GM19397 (cell line): ENCODE measurements around the gene SLC2A4RG.
A peak's percentile ranks its signal among the peaks of the same experiment; 100 is the strongest.
"Not testable (repeated sequence)": the region's sequence is repeated elsewhere in the genome, so short reads cannot be mapped to it uniquely, and the experiment has no call there.

ENCODE experiments used
- ATAC-seq: cut with Tn5 transposase; IDR thresholded peaks from one replicate; pipeline ENCODE4 v1.9.1; 2021; ENCODE audit warnings: mild to moderate bottlenecking, moderate library complexity; ENCODE audit not compliant: unreplicated experiment

The SLC2A4RG gene

DNA sequence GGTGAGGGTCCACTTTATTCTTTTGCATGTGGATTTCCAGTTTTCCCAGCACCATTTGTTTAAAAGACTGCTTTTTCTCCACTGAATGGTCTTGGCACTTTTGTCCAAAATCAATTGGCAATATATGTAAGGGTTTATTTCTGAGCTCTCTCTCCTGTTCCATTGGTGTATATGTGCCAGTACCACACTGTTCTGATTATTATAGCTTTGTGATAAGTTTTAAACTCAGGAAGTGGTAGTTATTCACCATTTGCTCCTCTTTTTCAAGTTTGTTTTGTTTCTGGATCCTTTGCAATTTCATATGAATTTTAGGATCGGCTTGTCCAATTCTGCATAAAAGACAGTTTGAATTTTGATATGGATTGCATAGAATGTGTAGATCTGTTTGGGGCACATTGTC lies 27.4 kb upstream of the SLC2A4RG start:
- no peak for ATAC-seq

- no peak for ATAC-seq
These were observed 24.7 kb upstream of the SLC2A4RG start for GRCh38 chr20:63714858-63715257.

DNA sequence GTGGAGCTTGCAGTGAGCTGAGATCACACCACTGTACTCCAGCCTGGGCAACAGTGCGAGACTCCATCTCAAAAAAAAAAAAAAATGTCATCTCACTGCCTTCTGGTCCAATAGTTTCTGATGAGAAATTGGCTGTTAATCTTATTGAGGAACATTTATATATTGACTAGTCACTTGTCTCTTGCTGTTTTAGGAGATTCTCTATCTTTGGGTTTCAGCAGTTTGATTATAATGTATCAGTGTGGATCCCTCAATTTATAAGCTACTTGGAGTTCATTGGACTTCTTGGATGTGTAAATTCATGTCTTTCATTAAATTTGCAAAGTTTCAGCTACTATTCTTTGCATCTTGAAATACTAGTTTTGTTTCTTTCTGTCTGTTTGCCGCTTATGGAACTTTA lies 20.6 kb upstream of the SLC2A4RG start:
- ATAC-seq, result no peak

DNA sequence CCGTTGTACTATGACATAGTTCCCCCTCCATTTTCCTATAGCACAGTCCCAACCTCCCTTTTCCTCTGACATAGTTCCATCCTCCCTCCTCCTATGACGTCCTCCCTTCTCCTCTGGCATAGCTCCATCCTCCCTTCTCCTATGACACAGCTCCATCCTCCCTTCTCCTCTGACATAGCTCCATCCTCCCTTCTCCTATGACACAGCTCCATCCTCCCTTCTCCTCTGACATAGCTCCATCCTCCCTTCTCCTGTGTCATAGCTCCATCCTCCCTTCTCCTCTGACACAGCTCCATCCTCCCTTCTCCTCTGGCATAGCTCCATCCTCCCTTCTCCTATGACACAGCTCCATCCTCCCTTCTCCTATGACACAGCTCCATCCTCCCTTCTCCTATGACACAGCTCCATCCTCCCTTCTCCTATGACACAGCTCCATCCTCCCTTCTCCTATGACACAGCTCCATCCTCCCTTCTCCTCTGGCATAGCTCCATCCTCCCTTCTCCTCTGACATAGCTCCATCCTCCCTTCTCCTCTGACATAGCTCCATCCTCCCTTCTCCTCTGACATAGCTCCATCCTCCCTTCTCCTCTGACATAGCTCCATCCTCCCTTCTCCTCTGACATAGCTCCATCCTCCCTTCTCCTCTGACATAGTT lies 16.5 kb upstream of the SLC2A4RG start:
- not testable (repeated sequence) for ATAC-seq

DNA sequence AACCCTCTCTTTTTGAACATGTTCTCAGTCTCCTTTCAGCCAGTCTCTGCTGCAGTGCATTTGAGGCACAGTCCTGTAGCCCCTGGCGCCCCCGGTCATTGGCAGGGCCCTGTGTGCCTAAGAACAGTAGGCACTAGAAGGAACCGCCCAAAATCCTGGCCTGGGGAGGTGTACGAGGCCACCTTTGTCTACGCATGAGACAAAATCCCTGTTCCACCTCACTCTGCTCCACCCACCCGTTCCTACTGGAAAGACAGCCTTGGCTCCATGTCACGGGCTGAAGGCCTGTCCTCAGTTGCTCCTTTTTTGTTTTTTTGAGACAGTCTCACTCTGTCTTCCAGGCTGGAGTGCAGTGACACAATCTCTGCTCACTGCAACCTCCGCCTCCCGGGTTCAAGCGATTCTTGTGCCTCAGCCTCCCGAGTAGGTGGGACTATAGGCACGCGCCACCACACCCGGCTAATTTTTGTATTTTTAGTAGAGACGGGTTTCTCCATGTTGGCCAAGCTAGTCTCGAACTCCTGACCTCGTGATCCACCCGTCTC lies 9.3 kb upstream of the SLC2A4RG start:
- not testable (repeated sequence) for ATAC-seq

DNA sequence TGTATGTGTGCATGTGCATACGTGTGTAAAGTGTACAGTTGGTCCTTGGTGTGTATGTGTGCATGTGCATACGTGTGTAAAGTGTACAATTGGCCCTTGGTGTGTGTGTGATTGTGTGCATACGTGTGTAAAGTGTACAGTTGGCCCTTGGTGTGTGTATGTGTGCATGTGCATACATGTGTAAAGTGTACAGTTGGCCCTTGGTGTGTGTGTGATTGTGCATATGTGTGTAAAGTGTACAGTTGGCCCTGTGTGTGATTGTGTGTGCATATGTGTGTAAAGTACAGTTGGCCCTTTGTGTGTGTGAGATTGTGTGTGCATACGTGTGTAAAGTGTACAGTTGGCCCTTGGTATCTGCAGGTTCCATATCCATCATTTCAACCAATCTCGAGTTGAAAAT lies 8.2 kb upstream of the SLC2A4RG start:
- no peak for ATAC-seq

GRCh38 chr20:63732118-63733095 lies 7.2 kb upstream of the SLC2A4RG start:
- ATAC-seq, result no peak

- no peak for ATAC-seq
These were observed 6.5 kb upstream of the SLC2A4RG start for GRCh38 chr20:63733117-63733516.

- ATAC-seq, result no peak
These were observed 5.9 kb upstream of the SLC2A4RG start for GRCh38 chr20:63733579-63734081.

DNA sequence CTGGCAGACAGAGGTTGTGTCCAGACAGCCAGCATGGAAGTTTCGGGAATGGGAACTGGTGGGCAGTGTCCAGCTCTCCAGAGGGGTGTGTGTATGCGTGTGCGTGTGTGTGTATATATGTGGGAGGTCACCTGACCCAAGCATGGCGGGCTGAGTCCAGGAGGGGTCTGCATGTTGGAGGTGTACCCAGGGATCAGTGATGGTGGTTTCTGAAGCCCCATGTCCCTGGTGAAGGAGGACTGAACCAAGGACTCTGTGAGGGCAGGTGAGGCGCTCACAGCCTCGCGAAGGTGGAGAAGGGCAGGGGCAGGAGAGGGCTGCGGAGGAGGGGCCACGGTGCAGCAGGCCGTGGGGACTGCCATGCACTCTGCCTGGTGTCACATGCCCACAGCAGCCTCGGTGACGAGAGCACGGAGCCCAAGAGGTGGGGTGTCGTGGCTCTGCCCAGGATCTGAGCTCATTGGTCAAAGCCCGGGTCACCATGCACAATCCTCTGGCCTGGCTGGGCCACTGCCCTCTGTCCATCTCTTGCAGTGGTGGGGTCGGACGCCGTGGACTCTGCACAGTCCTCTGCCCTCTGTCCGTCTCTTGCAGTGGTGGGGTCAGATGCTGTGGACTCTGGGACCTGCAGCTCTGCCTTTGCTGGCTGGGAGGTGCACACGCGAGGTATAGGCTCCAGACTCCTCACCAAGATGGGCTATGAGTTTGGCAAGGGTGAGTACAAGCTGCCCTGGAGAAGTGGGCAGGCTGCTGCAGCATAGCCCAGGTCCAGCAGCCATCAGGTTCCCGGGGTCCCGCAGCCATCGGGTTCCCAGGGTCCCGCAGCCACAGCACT lies 5.2 kb upstream of the SLC2A4RG start:
- no peak for ATAC-seq

DNA sequence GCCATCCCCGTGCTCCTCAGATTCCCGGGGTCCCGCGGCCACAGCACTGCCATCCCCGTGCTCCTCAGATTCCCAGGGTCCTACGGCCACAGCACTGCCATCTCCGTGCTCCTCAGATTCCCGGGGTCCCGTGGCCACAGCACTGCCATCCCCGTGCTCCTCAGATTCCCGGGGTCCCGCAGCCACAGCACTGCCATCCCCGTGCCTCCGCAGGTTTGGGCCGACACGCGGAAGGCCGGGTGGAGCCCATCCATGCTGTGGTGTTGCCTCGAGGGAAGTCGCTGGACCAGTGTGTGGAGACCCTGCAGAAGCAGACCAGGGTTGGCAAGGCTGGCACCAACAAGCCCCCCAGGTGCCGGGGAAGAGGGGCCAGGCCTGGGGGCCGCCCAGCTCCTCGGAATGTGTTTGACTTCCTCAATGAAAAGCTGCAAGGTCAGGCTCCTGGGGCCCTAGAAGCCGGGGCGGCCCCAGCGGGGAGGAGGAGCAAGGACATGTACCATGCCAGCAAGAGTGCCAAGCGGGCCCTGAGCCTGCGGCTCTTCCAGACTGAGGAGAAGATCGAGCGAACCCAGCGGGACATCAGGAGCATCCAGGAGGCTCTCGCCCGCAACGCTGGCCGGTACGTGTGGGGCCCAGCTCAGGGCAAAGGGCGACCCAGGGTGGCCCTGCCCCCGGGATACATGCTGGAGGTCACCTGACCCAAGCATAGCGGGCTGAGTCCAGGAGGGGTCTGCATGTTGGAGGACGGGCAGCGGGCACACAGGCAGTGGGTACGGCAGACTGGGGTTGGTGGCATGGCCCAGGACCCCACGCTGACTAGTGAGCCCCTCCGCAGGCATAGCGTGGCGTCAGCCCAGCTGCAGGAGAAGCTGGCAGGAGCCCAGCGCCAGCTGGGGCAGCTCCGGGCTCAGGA lies 4.4 kb upstream of the SLC2A4RG start:
- no peak for ATAC-seq

DNA sequence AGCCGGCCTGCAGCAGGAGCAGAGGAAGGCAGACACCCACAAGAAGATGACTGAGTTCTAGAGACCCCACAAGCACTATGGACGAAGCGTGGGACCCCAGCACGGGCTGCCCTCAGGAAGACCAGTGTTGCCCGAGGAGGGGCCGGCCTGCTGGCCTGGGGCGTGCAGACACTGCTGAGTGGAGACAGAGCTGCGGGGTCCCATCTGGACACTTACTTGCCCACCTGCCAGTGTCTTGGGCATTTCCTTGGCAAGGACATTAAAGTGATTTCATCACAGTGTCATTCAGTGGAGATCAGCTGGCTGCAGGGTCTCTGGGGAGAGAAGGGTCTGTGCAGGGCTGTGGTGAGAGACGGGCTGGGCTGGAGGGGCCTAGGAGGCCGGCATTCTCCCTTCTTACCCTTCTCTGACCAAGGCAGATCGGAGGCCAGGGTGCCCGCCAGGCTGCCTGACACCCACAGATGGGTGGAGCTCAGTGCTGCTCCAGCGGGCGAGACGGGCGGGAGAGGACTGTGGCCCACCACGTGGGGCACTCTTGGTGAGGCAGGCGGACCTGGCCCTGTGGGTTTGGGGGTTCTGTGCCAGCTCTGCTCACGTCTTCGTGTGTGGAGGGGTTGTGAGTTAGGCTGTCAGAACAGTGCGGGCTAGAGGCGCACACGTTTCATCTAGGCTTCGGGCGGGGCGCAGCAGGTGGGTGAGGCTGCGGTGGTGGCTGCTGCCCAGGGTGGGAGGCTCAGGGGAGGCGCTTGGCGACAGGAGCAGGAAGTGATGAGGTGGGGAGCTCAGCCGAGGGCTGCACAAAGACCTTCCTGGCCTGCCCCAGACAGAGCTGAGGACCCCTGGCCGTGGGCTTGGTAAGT lies 3.5 kb upstream of the SLC2A4RG start, which contains the start of gene LIME1:
Gene LIME1, plus strand, starts transcription at position 806 of the 860 bp plus-strand sequence. CDS start 886 bp downstream, outside the sequence.
- no peak for ATAC-seq

DNA sequence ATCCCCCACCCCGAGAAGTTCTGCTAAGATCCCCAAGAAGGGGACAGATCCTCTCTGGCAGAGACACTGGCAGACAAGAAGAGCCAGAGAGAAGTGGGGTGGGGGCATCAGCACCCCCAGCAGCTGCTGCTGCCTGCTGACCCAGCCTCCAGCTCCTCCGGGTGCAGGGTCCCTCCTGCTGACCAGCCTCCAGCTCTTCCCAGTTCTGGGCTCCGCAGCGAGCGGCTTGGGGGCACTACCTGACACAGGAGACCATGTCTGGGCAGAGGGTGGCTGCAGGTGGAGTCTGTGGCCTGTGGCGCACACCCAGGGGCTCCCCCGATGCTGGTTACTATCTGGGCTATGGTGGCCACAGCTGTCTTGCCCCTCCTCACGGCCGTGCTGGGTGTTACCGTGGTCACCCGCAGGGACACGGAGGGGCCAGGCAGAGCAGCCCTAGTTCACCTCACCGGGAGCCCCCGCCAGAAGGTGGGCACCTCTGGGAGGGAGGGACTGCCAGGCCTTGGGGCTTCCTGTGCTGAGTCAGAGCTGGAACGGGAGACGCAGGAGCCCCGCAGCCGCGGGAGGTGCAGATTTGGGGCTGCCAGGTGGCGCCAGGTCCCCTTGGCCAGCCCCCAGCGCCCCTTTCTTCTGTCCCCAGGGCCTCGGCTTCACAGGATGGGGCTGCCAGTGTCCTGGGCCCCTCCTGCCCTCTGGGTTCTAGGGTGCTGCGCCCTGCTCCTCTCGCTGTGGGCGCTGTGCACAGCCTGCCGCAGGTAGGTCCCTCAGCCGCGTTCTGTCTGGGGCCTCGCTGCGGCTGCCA lies 2.5 kb upstream of the SLC2A4RG start:
- ATAC-seq, result no peak

- no peak for ATAC-seq
These were observed 2.0 kb upstream of the SLC2A4RG start for GRCh38 chr20:63737695-63737944.

DNA sequence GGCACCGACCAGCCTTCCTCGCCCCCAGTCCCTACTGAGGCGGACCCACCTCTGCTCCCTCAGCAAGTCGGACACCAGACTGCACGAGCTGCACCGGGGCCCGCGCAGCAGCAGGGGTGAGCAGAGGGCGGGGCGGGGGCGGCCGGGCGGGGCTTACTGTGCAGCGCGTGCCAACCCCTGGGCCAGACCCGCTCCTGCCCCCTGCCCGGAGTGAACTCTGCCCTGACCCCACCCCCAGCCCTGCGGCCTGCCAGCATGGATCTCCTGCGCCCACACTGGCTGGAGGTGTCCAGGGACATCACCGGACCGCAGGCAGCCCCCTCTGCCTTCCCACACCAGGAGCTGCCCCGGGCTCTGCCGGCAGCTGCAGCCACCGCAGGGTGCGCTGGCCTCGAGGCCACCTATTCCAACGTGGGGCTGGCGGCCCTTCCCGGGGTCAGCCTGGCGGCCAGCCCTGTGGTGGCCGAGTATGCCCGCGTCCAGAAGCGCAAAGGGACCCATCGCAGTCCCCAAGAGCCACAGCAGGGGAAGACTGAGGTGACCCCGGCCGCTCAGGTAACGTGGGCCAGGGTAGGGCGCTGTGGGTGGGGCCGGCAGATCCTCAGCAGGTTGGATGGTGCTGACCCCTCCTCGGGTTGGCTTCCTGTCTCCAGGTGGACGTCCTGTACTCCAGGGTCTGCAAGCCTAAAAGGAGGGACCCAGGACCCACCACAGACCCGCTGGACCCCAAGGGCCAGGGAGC lies 1.5 kb upstream of the SLC2A4RG start:
- ATAC-seq, result no peak

GRCh38 chr20:63738687-63739129 lies 868 bp upstream of the SLC2A4RG start:
- no peak for ATAC-seq

DNA sequence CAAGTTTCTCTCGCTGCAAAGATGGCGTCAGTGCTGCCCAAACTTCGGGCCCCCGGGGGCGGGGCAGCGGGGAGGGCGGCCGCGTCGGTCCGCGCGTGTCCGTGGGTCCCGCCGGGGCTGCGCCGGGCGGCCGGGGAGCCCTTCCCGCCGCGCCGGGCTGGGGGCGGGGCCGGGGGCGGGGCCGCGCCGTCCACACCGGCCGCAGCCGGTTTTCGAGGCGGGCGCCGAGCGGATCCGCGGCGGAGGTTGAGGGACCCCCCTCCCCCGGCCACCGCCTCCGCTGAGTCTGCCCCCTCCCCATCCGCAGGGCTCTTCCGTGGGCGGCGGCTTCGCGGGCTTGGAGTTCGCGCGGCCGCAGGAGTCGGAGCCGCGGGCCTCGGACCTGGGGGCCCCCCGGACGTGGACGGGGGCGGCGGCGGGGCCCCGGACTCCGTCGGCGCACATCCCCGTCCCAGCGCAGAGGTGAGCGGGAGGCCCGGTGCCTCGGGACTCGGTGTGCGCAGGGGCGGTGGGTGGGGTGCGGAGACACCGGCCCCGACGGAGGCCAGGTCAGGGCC lies 572 bp downstream of the SLC2A4RG start:
- ATAC-seq, result peak; percentile 10
